Measurements from ENCODE around the gene BUD13. TPM values are rescaled to one million over a fixed set of nuclear protein-coding genes. Genes with fewer than 3 reads are reported as not detected.

The BUD13 gene
- total and polyA plus RNA-seq, 2 of the 13 experiments (the other 11 are each of a cell fraction or from before 2014, with no cell fraction given): 13.3 to 25.9 TPM

GRCh38 chr11:116787786-116788486 is 15.1 kb upstream of the BUD13 start, which contains the start of gene ZPR1 (continued):
- TF ChIP-seq UBTF (CRISPR knock-in tag; IDR thresholded peaks at IDR 0.05): no peak
- no peak for TF ChIP-seq DBP (CRISPR knock-in tag; IDR thresholded peaks at IDR 0.05; ENCODE audit: not compliant biosample characterization)
- no peak for TF ChIP-seq ONECUT2 (CRISPR knock-in tag; IDR thresholded peaks at IDR 0.05)
- no peak for TF ChIP-seq KAT2B (IDR thresholded peaks at IDR 0.05; ENCODE audit: borderline replicate concordance, low read depth, low read length)
- TF ChIP-seq KLF11 (CRISPR knock-in tag; IDR thresholded peaks at IDR 0.05): no peak
- TF ChIP-seq KAT7 (CRISPR knock-in tag; IDR thresholded peaks at IDR 0.05; ENCODE audit: borderline replicate concordance): peak; percentile 84
- TF ChIP-seq DR1 (CRISPR knock-in tag; IDR thresholded peaks at IDR 0.05): no peak
- no peak for TF ChIP-seq ZNF75D (CRISPR knock-in tag; IDR thresholded peaks at IDR 0.05; ENCODE audit: borderline replicate concordance)
- no peak for TF ChIP-seq ADNP (CRISPR knock-in tag; IDR thresholded peaks at IDR 0.05)
- TF ChIP-seq SAFB2 (CRISPR knock-in tag; IDR thresholded peaks at IDR 0.05; ENCODE audit: borderline replicate concordance, low read depth): no peak
- TF ChIP-seq CAMTA2 (CRISPR knock-in tag; IDR thresholded peaks at IDR 0.05; ENCODE audit: borderline replicate concordance): no peak
- no peak for TF ChIP-seq CREBL2 (CRISPR knock-in tag; IDR thresholded peaks at IDR 0.05; ENCODE audit: borderline replicate concordance)
- TF ChIP-seq PBX3 (CRISPR knock-in tag; IDR thresholded peaks at IDR 0.05; ENCODE audit: borderline replicate concordance): no peak
- TF ChIP-seq MXD4 (CRISPR knock-in tag; IDR thresholded peaks at IDR 0.05): peak; percentile 91
- TF ChIP-seq IRF2 (CRISPR knock-in tag; IDR thresholded peaks at IDR 0.05): 0 out of 2 replicates have a peak, but pooled peaks have one; percentile 49
- TF ChIP-seq CREB1 (IDR thresholded peaks at IDR 0.05): peak; percentile 59
- TF ChIP-seq CREB1 (CRISPR knock-in tag; IDR thresholded peaks at IDR 0.05): peak; percentile 94
- TF ChIP-seq CSRNP2 (CRISPR knock-in tag; conservative IDR thresholded peaks at IDR 0.05; ENCODE audit: low read depth): no peak
- no peak for TF ChIP-seq CENPX (CRISPR knock-in tag; IDR thresholded peaks at IDR 0.05)
- peak; percentile 83; the same call in 1 of the 2 replicates for TF ChIP-seq ZBTB10 (CRISPR knock-in tag; IDR thresholded peaks at IDR 0.05; ENCODE audit: borderline replicate concordance)
- TF ChIP-seq ZNF343 (CRISPR knock-in tag; IDR thresholded peaks at IDR 0.05): no peak

All from HepG2 (cell line).